IMR-90 (cell line): ENCODE data around the gene GTPBP6. TPM values are rescaled to one million over a fixed set of nuclear protein-coding genes. Genes with fewer than 3 reads are reported as not detected.

Source experiments
- ATAC-seq: fragments of 200-7000 bp; cut with Tn5 transposase; 2 replicates; pipeline ENCODE4 v1.9.1; 2020; ENCODE audit warnings: low read depth, mild to moderate bottlenecking, moderate library complexity
- BruUV-seq: library from RNA; stranded (reverse); fragments of 400-500 nt; replicated peaks from 2 replicates; lab custom pipeline; 2021; lab: Mats Ljungman, UMichigan
- CTCF ChIA-PET: fragments of 300-600 bp; formaldehyde crosslinking; extraction: SDS; loops from one replicate; lab custom pipeline; 2021; ENCODE audit warnings: antibody characterized with exemption; lab: Yijun Ruan, JAX
- POLR2A ChIA-PET: fragments of 300-600 bp; sonication (Branson Sonifier 250); formaldehyde crosslinking; loops from one replicate; lab custom pipeline; 2022; ENCODE audit warnings: antibody characterized with exemption; ENCODE audit not compliant: unreplicated experiment; lab: Charles Lee
- DNase-seq: peaks from one replicate; pipeline ENCODE4 v3.0.0; 2013
- H2AFZ ChIP-seq: replicated peaks from 2 replicates; pipeline ENCODE3; 2013; ENCODE audit warnings: low read length, mild to moderate bottlenecking; ENCODE audit not compliant: poor library complexity
- H2AK5ac ChIP-seq: 2 replicates; pipeline ENCODE4 v1.6.1; 2013; ENCODE audit warnings: low read depth, low read length, inconsistent platforms
- H2AK9ac ChIP-seq: replicated peaks from 2 replicates; pipeline ENCODE3; 2013; ENCODE audit warnings: mild to moderate bottlenecking, low read depth, low read length, moderate library complexity; ENCODE audit not compliant: poor library complexity
- H2BK120ac ChIP-seq: 2 replicates; pipeline ENCODE4 v1.6.1; 2013; ENCODE audit warnings: low read depth, low read length, inconsistent platforms
- H2BK15ac ChIP-seq: 3 replicates; pipeline ENCODE4 v1.6.1; 2013; ENCODE audit warnings: low read depth, low read length, inconsistent platforms
- H2BK20ac ChIP-seq: 2 replicates; pipeline ENCODE4 v1.6.1; 2013; ENCODE audit warnings: low read depth, mild to moderate bottlenecking, inconsistent platforms, low read length, moderate library complexity
- H2BK5ac ChIP-seq: 2 replicates; pipeline ENCODE4 v1.6.1; 2013; ENCODE audit warnings: mild to moderate bottlenecking, low read depth, low read length, inconsistent platforms; ENCODE audit not compliant: poor library complexity, severe bottlenecking
- H3K14ac ChIP-seq: replicated peaks from 2 replicates; pipeline ENCODE4 v1.6.1; 2013; ENCODE audit warnings: low read depth, low read length, inconsistent platforms
- H3K18ac ChIP-seq: 2 replicates; pipeline ENCODE4 v1.6.1; 2013; ENCODE audit warnings: low read depth, low read length, control low read depth
- H3K23ac ChIP-seq: 2 replicates; pipeline ENCODE4 v1.6.1; 2013; ENCODE audit warnings: low read depth, low read length, inconsistent platforms
- H3K27ac ChIP-seq: 2 replicates; pipeline ENCODE4 v1.5.1; 2013; ENCODE audit warnings: mild to moderate bottlenecking, control low read depth, low read length; ENCODE audit not compliant: insufficient read depth
- H3K27me3 ChIP-seq: 2 replicates; pipeline ENCODE4 v1.6.1; 2013; ENCODE audit warnings: low read length; ENCODE audit not compliant: control insufficient read depth, insufficient read depth
- H3K36me3 ChIP-seq: 2 replicates; pipeline ENCODE4 v1.6.1; 2013; ENCODE audit warnings: low read length, mixed read lengths; ENCODE audit not compliant: control insufficient read depth, insufficient read depth
- H3K4ac ChIP-seq: 2 replicates; pipeline ENCODE4 v1.6.1; 2013; ENCODE audit warnings: low read depth, low read length, inconsistent platforms
- H3K4me1 ChIP-seq: 2 replicates; pipeline ENCODE4 v1.6.1; 2013; ENCODE audit warnings: low read length, mixed read lengths; ENCODE audit not compliant: control insufficient read depth, insufficient read depth
- H3K4me2 ChIP-seq: 2 replicates; pipeline ENCODE4 v1.6.1; 2013; ENCODE audit warnings: low read depth, mild to moderate bottlenecking, control low read depth, low read length, moderate library complexity
- H3K4me3 ChIP-seq: 2 replicates; pipeline ENCODE4 v1.5.1; 2013; ENCODE audit warnings: low read depth, mild to moderate bottlenecking, control low read depth, low read length, moderate library complexity; ENCODE audit not compliant: insufficient read depth
- H3K56ac ChIP-seq: 2 replicates; pipeline ENCODE4 v1.6.1; 2013; ENCODE audit warnings: low read length, inconsistent platforms; ENCODE audit not compliant: insufficient read depth; ENCODE audit errors: extremely low read depth
- H3K79me1 ChIP-seq, 2 experiments: 2 replicates each; pipeline ENCODE4 v1.6.1; 2013; ENCODE audit warnings: low read length in 2 of 2, inconsistent platforms in 1 of 2, low read depth in 1 of 2
- H3K9ac ChIP-seq: 2 replicates; pipeline ENCODE4 v1.6.1; 2013; ENCODE audit warnings: low read depth, low read length, control low read depth
- H3K9me1 ChIP-seq: 2 replicates; pipeline ENCODE4 v1.6.1; 2013; ENCODE audit warnings: low read length, inconsistent platforms; ENCODE audit not compliant: insufficient read depth
- H3K9me3 ChIP-seq: 2 replicates; pipeline ENCODE4 v1.6.1; 2013; ENCODE audit warnings: low read length; ENCODE audit not compliant: control insufficient read depth, insufficient read depth
- H4K20me1 ChIP-seq: 2 replicates; pipeline ENCODE4 v1.6.1; 2013; ENCODE audit warnings: low read length, inconsistent platforms; ENCODE audit not compliant: insufficient read depth
- H4K5ac ChIP-seq: 2 replicates; pipeline ENCODE4 v1.6.1; 2013; ENCODE audit warnings: mild to moderate bottlenecking, low read depth, low read length, control low read depth
- H4K8ac ChIP-seq, 2 experiments: 2 replicates each; pipeline ENCODE4 v1.6.1; 2013; ENCODE audit warnings: low read depth in 2 of 2, low read length in 2 of 2, control low read depth in 1 of 2, inconsistent platforms in 1 of 2
- H4K91ac ChIP-seq: 2 replicates; pipeline ENCODE4 v1.6.1; 2013; ENCODE audit warnings: low read depth, low read length, inconsistent platforms; ENCODE audit not compliant: insufficient read depth
- BHLHE40 ChIP-seq: fragments of 150-350 bp; IDR thresholded peaks from 2 replicates; pipeline ENCODE4 v1.6.1; 2016; ENCODE audit warnings: mild to moderate bottlenecking, low read depth, low read length
- CEBPB ChIP-seq: IDR thresholded peaks from 2 replicates; pipeline ENCODE4 v1.6.1; 2012; ENCODE audit warnings: low read depth, low read length, improper control_type of control experiment
- CHD1 ChIP-seq: IDR thresholded peaks from 2 replicates; pipeline ENCODE4 v1.6.1; 2012; ENCODE audit warnings: low read depth, low read length, improper control_type of control experiment
- FOS ChIP-seq: fragments of 150-350 bp; IDR thresholded peaks from 2 replicates; pipeline ENCODE4 v1.6.1; 2016; ENCODE audit warnings: low read depth, low read length
- MAFK ChIP-seq: IDR thresholded peaks from 2 replicates; pipeline ENCODE4 v1.6.1; 2012; ENCODE audit warnings: low read depth, low read length, improper control_type of control experiment
- MAZ ChIP-seq: IDR thresholded peaks from 2 replicates; pipeline ENCODE4 v1.6.1; 2012; ENCODE audit warnings: low read depth, mild to moderate bottlenecking, low read length, improper control_type of control experiment, moderate library complexity, borderline replicate concordance
- MXI1 ChIP-seq: IDR thresholded peaks from 2 replicates; pipeline ENCODE4 v1.6.1; 2012; ENCODE audit warnings: low read depth, mild to moderate bottlenecking, low read length, moderate library complexity, borderline replicate concordance
- NFE2L2 ChIP-seq: fragments of 150-350 bp; IDR thresholded peaks from 2 replicates; pipeline ENCODE4 v1.6.1; 2016; ENCODE audit warnings: low read depth, mild to moderate bottlenecking, low read length
- POLR2A ChIP-seq: IDR thresholded peaks from 2 replicates; pipeline ENCODE4 v1.6.1; 2012; ENCODE audit warnings: mild to moderate bottlenecking, low read depth, low read length
- RAD21 ChIP-seq: IDR thresholded peaks from 2 replicates; pipeline ENCODE4 v1.6.1; 2012; ENCODE audit warnings: low read length, improper control_type of control experiment
- RCOR1 ChIP-seq: IDR thresholded peaks from 2 replicates; pipeline ENCODE4 v1.6.1; 2012; ENCODE audit warnings: mild to moderate bottlenecking, low read length, improper control_type of control experiment; ENCODE audit not compliant: insufficient replicate concordance
- RFX5 ChIP-seq: IDR thresholded peaks from 2 replicates; pipeline ENCODE4 v1.8.0; 2012; ENCODE audit warnings: low read depth, mild to moderate bottlenecking, low read length, moderate library complexity
- SMC3 ChIP-seq: fragments of 150-350 bp; IDR thresholded peaks from 2 replicates; pipeline ENCODE4 v1.6.1; 2016; ENCODE audit warnings: low read depth, mild to moderate bottlenecking, antibody characterized with exemption, low read length, moderate library complexity
- WGBS, 2 experiments: methylation state at CpG; one replicate each; pipeline versions ENCODE4 v1.1.5 to v1.1.7; 2013; ENCODE audit warnings: missing lambda C conversion rate in 2 of 2; ENCODE audit not compliant: insufficient read length in 1 of 2; ENCODE audit errors: extremely low coverage in 2 of 2; 5-methylcytosine and 5-hydroxymethylcytosine counted together
- dilution Hi-C: fragments of 300-500 bp; cut with HindIII; formaldehyde crosslinking; loops from one replicate; pipeline ENCODE4 v1.14.3; 2018; ENCODE audit warnings: low sequenced_read_pairs; ENCODE audit not compliant: unreplicated experiment
- in situ Hi-C: fragments of 300-500 bp; cut with MboI; formaldehyde crosslinking; loops from 3 replicates; pipeline ENCODE4 v1.14.3; 2019; ENCODE audit warnings: low sequenced_read_pairs, inconsistent platforms, mixed read lengths
- intact Hi-C: fragments of 100-400 bp; cut with micrococcal nuclease; formaldehyde crosslinking; loops from 2 replicates; pipeline ENCODE4 v1.10.0; 2022
- polyA plus RNA-seq, 3 experiments: library from polyadenylated mRNA; depleted of rRNA; stranded (reverse); fragments of >200 nt; gene quantifications; 2 replicates each; pipeline ENCODE4 v1.2.3, GENCODE V29; 2012; ENCODE audit warnings: low replicate concordance in 1 of 3
- total RNA-seq: library from RNA; depleted of rRNA; stranded (reverse); fragments of >200 nt; gene quantifications from 2 replicates; pipeline ENCODE4 v1.2.3, GENCODE V29; 2012
- TF ChIP-seq, protein P1 (sequence below): fragments of 150-350 bp; IDR thresholded peaks from 2 replicates; pipeline ENCODE4 v1.6.1; 2016; ENCODE audit warnings: low read depth, mild to moderate bottlenecking, low read length, moderate library complexity, borderline replicate concordance
- TF ChIP-seq, protein P2 (sequence below): fragments of 150-350 bp; IDR thresholded peaks from 2 replicates; pipeline ENCODE4 v1.6.1; 2017; ENCODE audit warnings: mild to moderate bottlenecking, antibody characterized with exemption, low read length, low read depth
- TF ChIP-seq, protein P3 (sequence below): conservative IDR thresholded peaks from 2 replicates; pipeline ENCODE4 v1.5.1; 2012; ENCODE audit warnings: mild to moderate bottlenecking, low read depth, low read length, improper control_type of control experiment

The GTPBP6 gene
- total and polyA plus RNA-seq, 2 of the 4 experiments (the other 2 are of a cell fraction) = 24.0 to 31.6 TPM

DNA sequence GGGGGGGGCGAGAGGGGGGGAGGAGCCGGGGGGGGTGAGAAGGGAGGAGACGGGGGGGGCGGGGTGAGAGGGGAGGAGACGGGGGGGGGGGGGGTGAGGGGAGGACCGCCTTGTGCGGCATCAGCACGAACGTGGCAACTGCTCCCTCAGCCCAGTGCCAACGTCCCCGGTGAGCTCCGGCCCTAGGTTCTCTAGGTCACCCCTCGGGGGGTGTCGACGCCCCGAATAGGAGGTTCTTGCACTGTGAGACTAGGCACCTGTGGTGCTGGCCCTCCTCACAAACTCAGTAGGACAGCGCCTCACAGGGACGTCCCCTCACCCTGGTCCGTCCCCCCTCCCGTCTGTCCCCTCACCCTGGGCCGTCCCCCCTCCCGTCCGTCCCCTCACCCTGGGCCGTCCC, 21.5 kb upstream of the GTPBP6 start:
- BruUV-seq = no TSS peak
- no peak overlapping the region for H3K56ac ChIP-seq
- no peak overlapping the region for H2BK120ac ChIP-seq
- CTCF ChIA-PET = no interaction called here
- no peaks in the 10 kb centered on the region for H4K20me1 ChIP-seq
- TF ChIP-seq RAD21 (no peak), MAFK (no peak), BHLHE40 (no peak), NFE2L2 (no peak), POLR2A (no peak), SMC3 (no peak), CEBPB (no peak), MXI1 (no peak), FOS (no peak), MAZ (no peak), CHD1 (no peak), RCOR1 (no peak), RFX5 (no peak)
- TF ChIP-seq, protein P1, sequence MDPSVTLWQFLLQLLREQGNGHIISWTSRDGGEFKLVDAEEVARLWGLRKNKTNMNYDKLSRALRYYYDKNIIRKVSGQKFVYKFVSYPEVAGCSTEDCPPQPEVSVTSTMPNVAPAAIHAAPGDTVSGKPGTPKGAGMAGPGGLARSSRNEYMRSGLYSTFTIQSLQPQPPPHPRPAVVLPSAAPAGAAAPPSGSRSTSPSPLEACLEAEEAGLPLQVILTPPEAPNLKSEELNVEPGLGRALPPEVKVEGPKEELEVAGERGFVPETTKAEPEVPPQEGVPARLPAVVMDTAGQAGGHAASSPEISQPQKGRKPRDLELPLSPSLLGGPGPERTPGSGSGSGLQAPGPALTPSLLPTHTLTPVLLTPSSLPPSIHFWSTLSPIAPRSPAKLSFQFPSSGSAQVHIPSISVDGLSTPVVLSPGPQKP = no peak
- TF ChIP-seq, protein P2, sequence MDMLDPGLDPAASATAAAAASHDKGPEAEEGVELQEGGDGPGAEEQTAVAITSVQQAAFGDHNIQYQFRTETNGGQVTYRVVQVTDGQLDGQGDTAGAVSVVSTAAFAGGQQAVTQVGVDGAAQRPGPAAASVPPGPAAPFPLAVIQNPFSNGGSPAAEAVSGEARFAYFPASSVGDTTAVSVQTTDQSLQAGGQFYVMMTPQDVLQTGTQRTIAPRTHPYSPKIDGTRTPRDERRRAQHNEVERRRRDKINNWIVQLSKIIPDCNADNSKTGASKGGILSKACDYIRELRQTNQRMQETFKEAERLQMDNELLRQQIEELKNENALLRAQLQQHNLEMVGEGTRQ = no peak
- TF ChIP-seq, protein P3, sequence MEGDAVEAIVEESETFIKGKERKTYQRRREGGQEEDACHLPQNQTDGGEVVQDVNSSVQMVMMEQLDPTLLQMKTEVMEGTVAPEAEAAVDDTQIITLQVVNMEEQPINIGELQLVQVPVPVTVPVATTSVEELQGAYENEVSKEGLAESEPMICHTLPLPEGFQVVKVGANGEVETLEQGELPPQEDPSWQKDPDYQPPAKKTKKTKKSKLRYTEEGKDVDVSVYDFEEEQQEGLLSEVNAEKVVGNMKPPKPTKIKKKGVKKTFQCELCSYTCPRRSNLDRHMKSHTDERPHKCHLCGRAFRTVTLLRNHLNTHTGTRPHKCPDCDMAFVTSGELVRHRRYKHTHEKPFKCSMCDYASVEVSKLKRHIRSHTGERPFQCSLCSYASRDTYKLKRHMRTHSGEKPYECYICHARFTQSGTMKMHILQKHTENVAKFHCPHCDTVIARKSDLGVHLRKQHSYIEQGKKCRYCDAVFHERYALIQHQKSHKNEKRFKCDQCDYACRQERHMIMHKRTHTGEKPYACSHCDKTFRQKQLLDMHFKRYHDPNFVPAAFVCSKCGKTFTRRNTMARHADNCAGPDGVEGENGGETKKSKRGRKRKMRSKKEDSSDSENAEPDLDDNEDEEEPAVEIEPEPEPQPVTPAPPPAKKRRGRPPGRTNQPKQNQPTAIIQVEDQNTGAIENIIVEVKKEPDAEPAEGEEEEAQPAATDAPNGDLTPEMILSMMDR = no peak
- no peak overlapping the region for H2AK5ac ChIP-seq
- no peak overlapping the region for H3K18ac ChIP-seq
- H3K79me1 ChIP-seq = no peaks in the 10 kb centered on the region
- no peak overlapping the region for H2BK5ac ChIP-seq
- H4K5ac ChIP-seq = no peak overlapping the region
- no peak overlapping the region for H2BK20ac ChIP-seq
- no peaks in the 10 kb centered on the region for H3K27me3 ChIP-seq
- H3K9me3 ChIP-seq = peaks cover 13% of the 10 kb centered on the region; the same call in 1 of the 2 replicates
- H3K9me1 ChIP-seq = no peaks in the 10 kb centered on the region
- in situ Hi-C loops = no loop called here
- H3K4ac ChIP-seq = no peak overlapping the region
- H3K4me3 ChIP-seq = no peak overlapping the region
- ATAC-seq = no peak
- dilution Hi-C loops = no loop called here
- no CpG with 5 or more reads among the region's 24 CpGs for WGBS, 2 experiments
- H3K14ac ChIP-seq = no peak overlapping the region
- no peak overlapping the region for H2BK15ac ChIP-seq
- no peaks in the 10 kb centered on the region for H3K4me1 ChIP-seq
- H3K4me2 ChIP-seq = no peak overlapping the region
- no peak overlapping the region for H4K8ac ChIP-seq
- H2AK9ac ChIP-seq = no peak overlapping the region
- POLR2A ChIA-PET = no interaction called here
- H4K91ac ChIP-seq = no peak overlapping the region
- H3K23ac ChIP-seq = no peak overlapping the region
- H3K27ac ChIP-seq = no peak overlapping the region
- no peak for DNase-seq
- H2AFZ ChIP-seq = no peak overlapping the region
- intact Hi-C loops = no loop called here
- H3K36me3 ChIP-seq = peaks cover 28% of the 10 kb centered on the region; the same call in 1 of the 2 replicates
- H3K9ac ChIP-seq = no peak overlapping the region
